Breast epithelium (tissue), 3 donors: ENCODE measurements around the gene PPIP5K2.

Experiments used
- CTCF ChIP-seq, 3 donors: fragments of 450-650 bp; IDR thresholded peaks; one replicate each; pipeline ENCODE4 v1.5.1; 2016 to 2017; ENCODE audit warnings: antibody characterized with exemption in 3 of 3, mild to moderate bottlenecking in 3 of 3, moderate library complexity in 3 of 3
- POLR2A ChIP-seq: fragments of 450-650 bp; IDR thresholded peaks from one replicate; pipeline ENCODE4 v1.6.1; 2016; ENCODE audit warnings: antibody characterized with exemption, mild to moderate bottlenecking, moderate library complexity
- POLR2AphosphoS5 ChIP-seq, 3 donors: sonication (generic); formaldehyde crosslinking; IDR thresholded peaks; one replicate each; pipeline ENCODE4 v1.6.1; 2017; ENCODE audit warnings: antibody characterized with exemption in 3 of 3

- TF ChIP-seq CTCF (IDR thresholded peaks at IDR 0.05) (peak in 2 of 3 donors; percentile 74 to 79), POLR2A (no peak), POLR2AphosphoS5 (IDR thresholded peaks at IDR 0.05) (no peak)
Observed at GRCh38 chr5:103232393-103232999, 112.4 kb downstream of the PPIP5K2 start.
